Stimulated activated CD4-positive, alpha-beta T cell treated with anti-CD3 and anti-CD28 coated beads, TNF-alpha, amount 100 ng/mL, for 24 hours (primary cell): Measurements from ENCODE around the gene EDIL3.

ENCODE experiments used
- DNase-seq, 3 experiments: peaks; one replicate each; pipeline ENCODE4 v3.0.0-alpha.2; 2020; ENCODE audit warnings: low read depth in 3 of 3

Gene EDIL3

GRCh38 chr5:83911367-83911919 is 473.2 kb downstream of the EDIL3 start:
- DNase-seq, result no peak

GRCh38 chr5:83900306-83900705 is 484.4 kb downstream of the EDIL3 start:
- DNase-seq, result no peak

GRCh38 chr5:83899326-83899970 is 485.2 kb downstream of the EDIL3 start:
- DNase-seq, result no peak

GRCh38 chr5:83895860-83896259 is 488.8 kb downstream of the EDIL3 start:
- DNase-seq, result no peak

- DNase-seq, result no peak
Observed at GRCh38 chr5:83891261-83891660, 493.4 kb downstream of the EDIL3 start.
